ENCODE data around the gene ESRRG.

ESRRG gene

DNA sequence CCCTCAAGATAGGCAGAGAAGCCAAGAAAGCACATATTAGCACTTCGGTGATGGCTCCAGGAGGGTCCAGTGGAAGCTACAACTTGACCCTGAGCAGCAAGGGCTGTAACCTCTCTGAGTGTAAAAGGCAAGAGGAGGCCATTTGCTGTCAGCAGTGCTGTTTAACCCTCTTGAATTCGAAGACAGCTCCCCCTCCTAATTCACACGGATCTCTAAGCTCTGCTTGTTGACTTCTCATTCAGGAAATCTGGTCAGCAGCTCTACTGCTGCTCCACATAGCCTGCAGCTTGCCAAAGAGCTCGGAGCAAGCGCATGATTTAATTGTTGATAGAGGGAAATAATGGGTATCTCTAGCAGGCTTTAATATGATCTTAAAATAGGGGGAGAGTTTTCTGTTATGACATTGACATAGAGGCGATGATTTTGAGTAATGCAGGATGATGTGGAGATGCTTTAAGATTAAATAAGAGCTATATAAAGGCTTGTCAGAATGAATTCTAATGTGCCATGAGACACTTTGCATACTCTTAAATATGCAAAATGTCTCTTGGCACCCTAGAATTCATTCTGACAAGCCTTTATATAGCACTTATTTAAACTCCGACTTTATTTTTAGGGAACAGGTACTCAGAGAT is 220.6 kb downstream of the ESRRG start:
- no peak for DNase-seq (ENCODE audit: low spot score)

DNA sequence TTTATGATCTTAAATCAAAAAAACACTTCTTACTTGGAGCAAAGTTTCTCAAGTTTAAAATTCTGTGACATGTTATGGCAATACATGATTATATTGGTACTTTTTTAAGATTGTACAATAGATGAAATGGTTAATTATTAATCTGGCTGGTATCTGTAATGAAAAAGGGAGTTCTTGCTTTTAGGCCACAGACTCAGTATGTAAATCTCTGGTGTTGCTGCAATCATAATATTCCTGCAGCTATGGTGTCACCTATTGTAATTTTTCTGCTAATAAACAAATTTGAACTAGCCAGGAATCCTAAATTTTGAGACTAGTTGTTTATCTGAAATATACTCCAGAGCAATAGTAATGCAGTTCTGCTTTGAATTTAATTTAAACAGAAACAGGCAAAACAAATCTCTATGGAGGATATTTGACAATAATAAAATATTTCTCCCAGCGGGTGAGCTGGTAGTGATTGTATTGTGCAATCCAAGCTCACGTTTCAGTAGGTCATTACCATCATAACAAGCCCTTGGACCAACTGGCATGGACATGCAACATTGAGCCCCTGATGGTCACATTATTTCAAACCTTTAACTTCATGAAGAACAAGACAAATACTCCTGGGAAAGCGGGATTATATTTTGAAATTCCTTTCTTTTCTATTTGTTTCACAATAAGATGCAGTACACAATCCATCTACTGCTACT is 222.8 kb downstream of the ESRRG start:
- no peak for DNase-seq (ENCODE audit: low spot score)

DNA sequence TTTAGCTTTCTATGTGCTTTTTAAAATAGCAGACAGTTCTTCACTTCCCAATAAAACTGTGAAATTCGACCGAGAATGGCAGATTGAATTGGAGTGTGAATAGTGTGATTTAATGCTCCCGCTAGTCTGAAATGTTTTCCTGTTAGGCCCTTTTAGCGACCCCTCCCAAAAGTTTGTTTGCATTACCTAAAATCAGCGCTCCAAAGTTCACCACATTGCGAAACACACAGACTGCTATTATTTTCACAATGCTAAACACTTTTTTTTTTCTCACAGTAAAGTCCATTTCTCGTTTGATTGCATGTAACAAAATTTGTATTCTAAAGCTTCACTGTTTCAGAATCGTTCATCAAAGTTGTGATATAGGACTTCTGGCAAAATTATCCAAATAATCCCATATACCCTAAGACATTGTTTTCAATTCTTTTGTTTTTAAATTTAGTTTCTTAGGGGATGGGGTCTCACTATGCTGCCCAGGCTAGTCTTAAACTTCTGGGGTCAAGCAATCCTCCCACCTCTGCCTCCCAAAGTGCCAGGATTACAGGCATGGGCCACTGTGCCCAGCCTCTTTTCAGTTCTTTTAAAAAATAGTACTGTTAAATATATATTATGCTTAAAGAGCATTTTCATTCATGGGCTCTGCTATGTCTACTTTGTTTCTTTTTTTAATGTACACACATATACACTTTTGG is 223.5 kb downstream of the ESRRG start:
- DNase-seq (ENCODE audit: low spot score), result no peak

DNA sequence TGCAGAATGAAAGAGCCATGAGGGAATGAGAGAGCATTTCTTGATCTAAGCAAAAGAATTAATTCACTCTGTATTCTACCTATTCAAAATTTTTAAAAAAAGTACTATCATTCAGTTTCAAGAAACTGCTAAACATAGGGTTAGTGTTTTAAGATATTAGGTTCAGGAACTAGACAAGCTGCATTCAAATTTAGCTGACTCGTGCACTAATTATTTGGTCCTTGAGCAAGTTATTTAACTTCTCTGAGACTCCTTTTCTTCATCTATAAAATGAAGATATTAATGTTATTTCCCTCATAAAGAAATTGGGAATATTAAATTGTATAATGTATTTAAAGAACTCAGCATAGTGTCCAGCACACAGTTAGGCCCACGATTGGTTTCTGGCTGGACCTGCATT is 225.0 kb downstream of the ESRRG start:
- DNase-seq (ENCODE audit: low spot score), result no peak

DNA sequence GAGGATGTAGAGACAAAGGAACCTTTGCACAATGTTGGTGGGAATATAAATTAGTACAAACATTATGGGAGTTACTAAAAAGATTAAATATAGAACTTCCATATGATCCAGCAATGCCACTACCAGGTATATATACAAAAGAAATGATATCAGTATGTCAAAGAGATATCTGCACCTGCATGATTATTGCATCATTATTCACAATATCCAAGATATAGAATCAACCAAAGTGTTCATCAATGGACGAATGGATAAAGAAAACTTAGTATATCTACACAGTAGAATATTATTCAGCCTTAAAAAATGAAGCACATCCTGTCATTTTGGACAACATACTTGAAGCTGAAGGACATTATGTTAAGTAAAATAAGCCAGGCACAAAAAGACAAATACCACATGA is 238.2 kb downstream of the ESRRG start:
- no peak for DNase-seq (ENCODE audit: low spot score)

DNA sequence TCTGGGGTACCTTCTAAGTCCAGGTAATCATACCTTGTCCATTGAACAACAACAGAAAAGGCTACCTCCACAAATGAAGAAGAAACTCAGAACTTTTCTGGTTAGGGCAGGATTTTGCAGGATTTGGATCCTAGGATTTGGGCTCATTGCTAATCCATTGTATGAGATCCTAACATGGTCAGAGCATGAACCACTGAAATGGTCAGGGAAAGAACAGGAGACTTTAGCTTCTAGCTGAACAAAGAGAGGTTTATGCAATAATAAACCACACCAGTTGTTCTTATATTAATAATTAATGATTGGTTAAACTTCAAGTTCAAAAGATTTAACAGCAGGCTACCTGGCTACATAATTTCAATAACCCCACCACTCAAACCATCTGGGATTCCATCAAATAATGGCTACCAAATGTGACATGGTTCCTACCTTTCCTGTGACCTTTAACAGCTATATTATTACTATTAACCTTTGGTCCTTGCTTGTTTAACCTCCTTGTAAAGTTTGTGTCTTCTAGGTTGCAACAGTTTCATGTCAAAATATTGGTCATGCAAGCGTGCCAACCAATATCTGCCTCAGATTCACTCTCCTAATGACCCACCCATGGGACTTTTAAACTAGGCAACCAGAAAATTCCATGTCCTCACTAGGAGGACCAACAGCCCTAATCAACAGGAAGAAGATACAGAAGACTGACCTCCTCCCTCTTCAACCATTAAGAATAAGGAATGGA is 239.4 kb downstream of the ESRRG start:
- DNase-seq (ENCODE audit: low spot score), result no peak

DNA sequence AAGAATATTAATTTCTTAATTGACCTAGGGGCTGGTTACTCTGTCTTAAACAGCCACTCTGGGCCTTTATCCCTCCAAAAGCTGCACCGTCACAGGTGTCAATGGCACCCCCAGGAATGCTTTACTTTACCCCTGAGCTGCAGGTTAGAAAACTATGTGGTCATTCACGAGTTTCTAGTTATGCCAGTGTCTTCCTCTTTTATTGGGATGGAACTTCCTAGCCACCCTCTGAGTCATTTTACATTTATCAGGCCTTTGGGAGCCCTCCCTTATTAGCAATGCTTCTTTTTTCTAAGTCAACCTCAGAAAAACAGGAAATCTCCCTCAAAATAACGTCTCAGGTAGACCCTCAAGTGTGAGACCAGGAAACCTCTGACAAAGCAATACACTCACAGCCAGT is 240.6 kb downstream of the ESRRG start:
- DNase-seq (ENCODE audit: low spot score), result no peak

DNA sequence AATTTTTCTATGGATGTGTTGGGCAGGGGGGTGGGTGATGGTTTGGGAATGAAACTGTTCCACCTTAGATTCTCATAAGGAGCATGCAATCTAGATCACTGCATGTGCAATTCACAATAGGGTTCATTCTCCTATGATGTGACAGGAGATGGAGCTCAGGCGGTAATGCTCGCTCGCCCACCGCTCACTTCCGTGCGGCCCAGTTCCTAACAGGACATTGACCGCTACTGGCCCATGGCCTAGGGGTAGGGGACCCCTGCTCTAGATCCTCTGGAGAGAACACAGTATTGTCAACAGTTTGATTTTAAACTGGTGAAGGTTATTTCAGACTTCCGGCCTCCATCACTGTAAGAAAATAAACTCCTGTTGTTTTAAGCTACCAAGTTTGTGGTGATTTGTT is 245.0 kb downstream of the ESRRG start:
- DNase-seq (ENCODE audit: low spot score), result no peak

DNA sequence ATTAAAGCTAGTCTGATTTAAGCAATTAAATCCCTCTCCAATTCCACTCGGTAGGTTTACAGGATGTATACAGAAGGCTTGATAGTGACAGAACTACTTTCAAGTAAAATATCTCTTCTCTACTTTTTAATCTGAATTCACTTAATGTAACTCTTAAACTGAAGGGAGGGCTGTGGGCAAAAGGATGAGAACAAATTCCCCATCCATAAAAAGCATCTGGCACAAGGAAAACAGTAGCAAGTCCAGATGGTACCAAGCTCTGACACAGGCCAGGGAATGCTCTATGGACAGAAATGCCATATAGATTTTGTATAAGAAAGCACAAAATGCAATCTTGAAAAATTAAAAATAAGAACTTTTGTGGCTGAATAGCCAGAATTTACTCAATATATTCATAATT is 246.9 kb downstream of the ESRRG start:
- no peak for DNase-seq (ENCODE audit: low spot score)

DNA sequence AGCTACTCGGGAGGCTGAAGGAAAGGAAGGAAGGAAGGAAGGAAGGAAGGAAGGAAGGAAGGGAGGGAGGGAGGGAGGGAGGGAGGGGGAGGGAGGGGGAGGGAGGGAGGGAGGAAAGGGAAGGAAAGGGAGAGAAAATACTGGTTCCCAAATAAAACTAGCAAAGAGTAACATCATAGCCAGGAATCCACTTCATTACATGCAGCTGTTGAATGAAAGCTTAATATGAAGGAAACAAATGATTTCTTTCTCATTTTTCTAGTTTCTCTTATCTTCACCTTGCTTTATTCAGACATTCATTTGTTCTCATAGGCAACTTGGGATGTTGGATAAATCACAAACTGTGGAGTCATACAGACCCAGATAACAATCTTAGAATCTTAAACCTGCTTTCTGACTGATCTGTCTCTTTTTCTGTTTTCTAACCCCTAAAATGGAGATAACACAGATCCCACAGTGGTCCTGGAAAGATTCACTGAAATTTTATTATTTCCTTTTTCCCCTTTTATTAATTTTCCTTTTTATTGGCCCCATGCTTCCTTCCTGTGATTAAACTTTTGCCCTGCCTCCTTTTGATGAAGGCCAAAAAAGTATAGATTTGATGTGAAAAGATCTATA is 247.5 kb downstream of the ESRRG start:
- DNase-seq (ENCODE audit: low spot score), result no peak

DNA sequence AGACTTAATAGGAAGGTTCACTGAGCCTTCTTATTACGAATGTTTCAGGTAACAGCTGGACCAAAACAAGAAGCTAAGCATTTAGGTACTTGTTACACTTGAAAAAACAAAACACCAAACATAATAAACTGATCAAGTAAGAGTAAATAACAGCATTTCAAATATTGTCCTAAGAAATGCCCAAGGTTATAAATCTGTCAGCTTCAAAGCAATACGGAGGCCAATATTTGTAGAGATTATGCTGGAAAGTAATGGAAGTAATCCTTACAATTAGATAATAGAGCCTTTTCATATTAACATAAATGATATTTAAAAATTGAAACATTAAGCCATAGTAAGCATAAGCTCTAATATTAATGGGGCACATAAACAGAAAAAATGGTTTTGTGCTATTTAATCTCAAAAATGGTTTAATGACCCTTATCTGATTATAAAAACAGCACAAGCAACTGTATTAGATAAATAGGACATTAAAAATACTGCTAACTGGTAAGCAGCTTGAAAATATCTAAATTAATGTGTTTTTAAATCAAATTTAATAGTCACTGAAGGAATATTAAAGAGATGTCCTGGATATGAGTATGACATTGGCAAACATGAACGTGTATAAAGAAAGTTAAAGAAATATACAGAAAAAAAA is 256.9 kb downstream of the ESRRG start:
- no peak for DNase-seq (ENCODE audit: low spot score)

DNA sequence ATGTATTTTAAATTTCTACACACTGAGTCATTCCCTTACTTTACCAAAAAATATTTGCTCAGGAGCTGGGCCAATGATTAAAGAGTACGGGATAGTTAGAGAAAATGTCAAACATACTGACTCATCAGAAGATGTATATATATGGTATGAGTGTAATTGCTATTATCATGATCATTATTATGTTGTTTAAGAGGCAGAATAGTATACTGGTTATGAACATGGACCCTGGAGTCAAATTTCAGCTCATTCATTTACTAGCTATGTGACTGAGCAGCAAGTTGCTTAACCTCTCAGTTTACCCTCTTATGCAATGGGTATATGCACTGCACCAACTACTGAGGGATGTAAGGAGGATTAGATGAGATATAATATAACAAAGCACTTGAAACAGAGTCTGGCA is 258.7 kb downstream of the ESRRG start:
- DNase-seq (ENCODE audit: low spot score), result peak; percentile 55

DNA sequence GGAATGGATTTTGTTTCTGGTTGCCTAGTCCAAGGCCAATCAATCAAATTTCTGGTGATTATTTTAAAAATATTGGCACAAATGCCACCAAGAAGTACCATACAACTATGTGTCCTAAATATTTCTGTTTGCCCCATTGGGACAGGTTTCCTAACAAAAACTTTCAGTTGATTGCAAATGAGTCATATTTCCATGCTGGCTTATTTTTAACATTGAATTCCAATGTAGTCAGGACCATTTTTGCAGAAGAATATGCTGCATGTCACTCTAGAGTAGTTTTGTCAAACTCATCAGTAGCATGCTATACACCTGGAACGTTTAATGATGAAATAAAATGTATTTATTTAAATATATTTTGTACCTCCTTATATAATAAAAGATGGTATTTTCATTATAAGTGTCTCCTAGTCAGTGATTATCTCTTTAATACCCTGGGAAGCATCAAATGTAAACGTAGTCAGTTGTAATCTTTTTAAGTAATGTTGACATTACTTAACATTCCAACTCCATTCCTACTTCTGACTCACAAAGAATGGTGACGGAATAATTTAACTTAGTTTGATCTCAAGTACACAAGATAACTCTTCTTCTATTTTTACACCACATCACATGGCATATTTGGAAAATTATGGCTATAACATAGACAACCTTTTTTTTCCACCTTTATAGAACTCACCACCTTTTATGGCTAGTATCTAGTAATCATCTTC is 261.0 kb downstream of the ESRRG start:
- DNase-seq (ENCODE audit: low spot score), result peak; percentile 14

DNA sequence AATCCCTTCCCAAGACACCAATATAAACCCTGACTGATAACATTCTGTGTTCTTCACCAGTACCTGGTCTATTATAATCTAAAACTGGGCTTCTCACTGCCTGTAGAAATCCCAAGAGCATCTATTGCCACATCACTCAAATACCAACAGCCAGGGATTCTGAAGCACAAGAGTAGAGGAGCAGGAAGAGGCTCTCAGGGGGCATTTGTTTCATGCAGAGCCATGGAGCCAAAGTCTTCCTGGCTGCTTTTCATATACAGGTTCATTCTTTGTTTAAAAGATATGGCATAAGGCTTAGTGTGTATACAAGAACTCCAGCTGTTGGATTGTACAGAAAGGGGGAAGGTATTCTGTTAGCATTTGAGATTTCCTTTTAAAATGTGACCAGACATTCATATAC is 261.8 kb downstream of the ESRRG start:
- DNase-seq (ENCODE audit: low spot score), result no peak

DNA sequence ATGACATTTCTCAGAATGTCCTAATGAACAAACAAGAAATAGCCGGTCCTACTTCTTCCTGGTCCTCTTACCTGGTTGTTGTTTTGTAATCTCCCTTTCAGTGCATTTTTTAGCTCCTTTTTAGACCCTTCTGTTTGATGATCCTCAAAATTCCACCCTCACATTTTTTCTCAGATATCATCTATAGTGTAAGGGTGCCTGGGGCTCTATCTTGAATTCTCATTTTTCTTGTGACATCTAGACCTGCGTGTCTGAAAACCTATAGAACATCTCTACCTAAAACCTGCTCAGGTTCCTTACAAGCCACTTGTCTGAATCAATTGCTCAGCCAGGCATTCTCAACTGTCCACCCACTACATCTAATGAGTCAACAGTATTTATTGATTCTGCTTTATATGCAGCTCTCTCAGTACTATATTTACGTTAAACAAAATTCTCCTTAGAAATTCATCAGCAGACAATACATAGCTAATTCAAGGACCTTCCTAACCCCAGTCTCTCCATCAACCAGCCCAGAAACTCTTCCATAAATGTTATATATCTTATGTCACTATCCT is 263.5 kb downstream of the ESRRG start:
- DNase-seq (ENCODE audit: low spot score), result no peak

DNA sequence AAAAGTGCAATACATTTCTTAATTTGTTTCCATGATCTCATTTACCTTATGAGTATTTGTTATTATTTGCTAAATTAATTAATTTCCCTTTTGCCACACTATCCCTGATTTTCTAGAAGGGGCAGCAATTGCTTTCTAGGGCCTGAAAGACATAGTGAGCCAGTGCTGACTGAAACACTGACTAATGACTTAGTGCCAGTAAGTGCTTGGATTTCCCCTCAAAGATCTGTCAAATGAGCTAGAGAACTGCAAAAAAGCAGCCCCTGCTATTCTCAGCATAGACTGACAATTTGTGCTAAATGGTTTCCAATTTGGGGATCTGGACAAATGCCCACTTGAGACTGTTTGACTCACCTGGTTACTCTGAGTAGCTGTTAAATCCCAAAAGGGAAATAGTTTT is 264.4 kb downstream of the ESRRG start:
- DNase-seq (ENCODE audit: low spot score), result no peak

DNA sequence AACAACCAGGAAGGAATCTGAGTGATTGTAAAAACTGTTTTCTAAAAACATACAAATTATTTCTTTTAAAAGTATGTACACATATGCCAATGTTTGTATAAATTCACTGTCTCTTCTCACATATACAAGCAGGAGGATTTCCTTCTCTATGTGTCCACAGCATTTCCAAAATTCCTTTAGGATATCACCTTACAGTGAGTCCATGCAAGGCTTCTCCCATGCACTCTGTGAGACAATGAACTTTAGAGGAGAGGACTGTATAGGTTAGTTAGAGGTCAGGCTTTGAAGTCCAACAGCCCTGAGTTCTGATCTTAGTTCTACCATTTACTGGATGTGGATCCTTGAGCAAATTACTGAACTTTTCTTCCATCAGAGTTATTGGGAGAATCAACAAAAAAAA is 265.9 kb downstream of the ESRRG start:
- DNase-seq (ENCODE audit: low spot score), result no peak

DNA sequence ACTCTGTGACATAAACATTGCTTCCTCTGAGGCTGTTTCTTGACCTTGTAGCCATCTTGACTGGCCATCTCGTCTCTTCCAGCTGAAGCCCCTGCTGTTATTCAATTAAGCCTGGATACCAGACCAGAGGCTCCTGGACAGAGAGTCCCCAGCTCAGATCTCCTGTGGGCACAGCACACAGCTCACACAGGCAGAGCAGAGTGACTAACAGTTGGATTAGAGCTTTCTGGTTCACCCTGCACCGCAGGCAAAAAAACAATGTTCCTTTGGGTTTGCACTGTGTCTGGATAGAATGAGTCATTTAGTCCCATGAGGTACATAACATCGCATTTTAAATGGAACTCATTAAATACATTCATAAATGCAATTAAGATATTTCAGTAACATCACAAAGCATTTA is 266.5 kb downstream of the ESRRG start:
- peak; percentile 22 for DNase-seq (ENCODE audit: low spot score)

DNA sequence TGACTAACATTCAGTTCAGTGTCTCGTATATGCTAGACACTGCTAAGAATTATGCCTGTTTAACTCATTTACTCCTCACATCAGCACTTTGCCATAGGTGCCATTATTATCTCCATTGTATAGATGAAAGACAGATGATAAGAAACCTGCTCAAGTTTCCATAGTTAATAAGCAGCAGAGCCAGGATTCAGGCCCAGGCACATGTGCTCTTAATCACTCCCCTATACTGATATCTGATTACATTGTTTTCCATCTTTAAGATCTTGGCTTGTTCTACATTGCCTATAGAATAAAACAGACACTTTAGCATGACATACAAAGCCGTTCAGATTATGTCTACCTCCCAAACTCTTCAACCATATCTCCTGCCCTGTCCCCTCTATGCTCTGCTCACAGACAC is 269.5 kb downstream of the ESRRG start:
- DNase-seq (ENCODE audit: low spot score), result no peak
